Suppressor macrophage treated with lipopolysaccharide for 4 hours (primary cell): ENCODE measurements around the gene UXS1.

Source experiments
- DNase-seq: peaks from one replicate; pipeline ENCODE4 v3.0.0-alpha.2; 2020

Gene UXS1

GRCh38 chr2:106107509-106108131 is 86.5 kb downstream of the UXS1 start:
- DNase-seq, result peak; percentile 56

- no peak for DNase-seq
These were observed 87.2 kb downstream of the UXS1 start for GRCh38 chr2:106106622-106107508.

- DNase-seq, result no peak
These were observed 88.8 kb downstream of the UXS1 start for GRCh38 chr2:106105151-106105922.

- DNase-seq, result peak; percentile 75
These were observed 89.6 kb downstream of the UXS1 start for GRCh38 chr2:106104332-106105062.

- no peak for DNase-seq
These were observed 94.4 kb downstream of the UXS1 start for GRCh38 chr2:106099691-106100090.

GRCh38 chr2:106098664-106099063 is 95.4 kb downstream of the UXS1 start:
- DNase-seq, result no peak

GRCh38 chr2:106098081-106098480 is 96.0 kb downstream of the UXS1 start:
- no peak for DNase-seq

GRCh38 chr2:106097038-106098000 is 96.8 kb downstream of the UXS1 start:
- no peak for DNase-seq

GRCh38 chr2:106096299-106097037 is 97.6 kb downstream of the UXS1 start:
- DNase-seq, result no peak

- no peak for DNase-seq
These were observed 98.4 kb downstream of the UXS1 start for GRCh38 chr2:106095478-106096298.

- no peak for DNase-seq
These were observed 99.8 kb downstream of the UXS1 start for GRCh38 chr2:106094131-106094841.

- DNase-seq, result no peak
These were observed 103.0 kb downstream of the UXS1 start for GRCh38 chr2:106090916-106091618.

GRCh38 chr2:106089611-106090010 is 104.5 kb downstream of the UXS1 start:
- no peak for DNase-seq

- DNase-seq, result peak; percentile 12
These were observed 108.7 kb downstream of the UXS1 start for GRCh38 chr2:106085181-106085940.

GRCh38 chr2:106080959-106081358 is 113.1 kb downstream of the UXS1 start:
- DNase-seq, result no peak

GRCh38 chr2:106078096-106078495 is 116.0 kb downstream of the UXS1 start:
- DNase-seq, result no peak

GRCh38 chr2:106076941-106077340 is 117.2 kb downstream of the UXS1 start:
- DNase-seq, result no peak

GRCh38 chr2:106075048-106075447 is 119.1 kb downstream of the UXS1 start:
- no peak for DNase-seq
